Left hindlimb (tissue), 1 donor: Measurements from ENCODE around the gene SEMA3G.

Experiments
- DNase-seq: peaks from one replicate; pipeline ENCODE4 v3.0.0-alpha.2; 2018

Gene SEMA3G

DNA sequence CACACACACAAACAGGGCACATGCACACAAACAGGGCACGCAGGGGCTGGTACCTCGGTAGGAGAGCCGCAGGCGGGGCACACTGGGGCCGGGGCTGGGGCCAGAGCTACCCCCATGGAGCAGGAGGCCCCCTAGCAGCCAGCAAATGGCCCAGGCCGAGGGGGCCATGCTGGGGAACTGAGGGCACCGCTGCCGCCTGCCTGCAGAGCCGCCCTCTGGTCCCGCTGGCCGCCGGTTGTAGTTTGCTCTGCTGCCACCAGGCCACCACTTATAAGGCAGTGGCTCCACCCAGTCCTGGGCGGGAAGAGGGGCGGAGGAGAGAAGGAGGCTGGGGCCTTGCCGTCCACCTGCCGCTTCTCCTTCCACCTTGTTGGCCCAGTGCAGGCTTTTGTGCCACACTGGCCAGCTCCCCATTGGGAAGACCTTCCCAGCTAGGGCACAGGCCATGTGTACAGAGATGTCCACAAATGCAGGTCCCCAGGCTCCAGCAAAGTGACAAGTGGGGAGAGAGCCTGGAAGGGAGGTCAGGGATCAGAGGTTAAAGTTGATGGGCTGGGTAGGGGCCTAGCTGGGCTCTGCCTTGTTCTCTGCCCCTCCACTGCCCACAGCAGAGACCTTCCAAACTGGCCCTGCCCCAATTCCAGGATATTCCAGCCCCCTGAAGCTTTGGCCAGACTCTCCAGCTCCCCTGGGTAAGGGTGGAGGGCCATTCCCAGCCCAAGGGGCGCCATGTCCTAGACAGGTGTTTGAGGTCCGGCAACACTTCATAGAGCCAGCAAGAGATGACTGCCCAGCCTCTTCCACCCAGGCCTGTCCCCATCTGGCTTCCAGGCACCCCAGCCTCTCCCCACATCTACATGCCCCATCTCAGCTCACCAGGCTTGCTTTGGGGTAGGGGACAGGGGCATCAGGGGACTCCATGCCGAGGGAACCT, at the start of gene SEMA3G:
Gene SEMA3G, minus strand, starts transcription at position 244 of the 934 bp plus-strand sequence. Its CDS starts 76 bp downstream, at position 168.
- peak; percentile 67 for DNase-seq

DNA sequence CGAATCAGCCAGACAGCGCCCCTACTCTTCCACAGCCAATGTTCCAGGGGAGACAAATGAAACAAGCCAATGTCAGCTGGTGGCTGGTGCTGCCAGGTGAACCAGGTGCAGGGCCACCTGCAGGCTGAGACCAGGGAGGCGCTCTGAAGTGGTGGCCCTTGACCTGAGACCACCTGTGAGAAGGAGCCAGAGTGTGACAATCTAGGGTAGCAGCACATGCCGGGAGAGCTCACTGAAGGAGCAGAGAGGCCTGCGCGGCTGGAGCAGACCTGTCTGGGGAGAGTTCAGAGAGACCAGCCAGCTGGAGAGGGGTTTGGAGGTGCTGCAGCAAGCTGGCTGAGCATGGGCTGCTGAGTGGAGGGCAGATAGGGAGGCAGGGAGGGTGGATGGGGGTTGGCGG, 49.5 kb upstream of the SEMA3G start:
- no peak for DNase-seq

DNA sequence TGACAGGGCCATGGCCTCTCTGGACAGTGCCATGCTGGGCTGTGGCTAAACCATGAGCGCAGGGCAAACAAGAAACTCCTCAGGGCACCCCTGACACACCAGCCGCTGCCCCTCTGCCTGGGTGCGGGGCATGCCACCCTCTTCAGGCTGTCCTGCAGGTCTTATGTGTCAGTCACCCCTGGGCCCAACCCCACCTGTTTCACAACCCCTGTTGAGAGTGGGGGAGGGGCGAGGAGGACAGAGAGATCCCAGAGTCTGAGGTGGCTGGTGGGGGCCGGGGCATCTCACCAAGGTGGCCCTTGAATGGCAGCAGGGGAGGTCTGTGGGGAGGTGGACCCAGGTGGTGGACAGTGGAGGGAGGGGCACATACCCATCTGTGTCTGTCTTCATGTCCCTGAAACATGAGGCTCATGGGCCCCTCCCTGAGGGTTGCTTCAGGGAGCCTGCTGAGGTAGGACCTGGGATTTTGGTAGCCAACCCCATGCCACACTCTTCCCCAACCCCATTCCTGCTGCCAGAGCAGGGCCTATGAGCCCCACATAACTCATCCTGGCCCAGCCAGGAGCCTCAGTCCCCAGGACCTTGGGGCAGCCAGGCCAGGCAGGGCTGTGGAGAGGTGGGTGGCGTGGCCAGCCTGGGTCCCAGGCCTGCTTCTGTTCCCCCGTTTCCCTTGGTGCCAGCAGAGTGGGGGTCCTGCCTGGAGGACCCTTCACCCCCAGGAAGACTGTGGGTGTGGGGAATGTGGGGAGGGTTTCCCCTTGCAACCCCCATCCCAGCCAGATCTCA, 48.5 kb upstream of the SEMA3G start:
- no peak for DNase-seq

DNA sequence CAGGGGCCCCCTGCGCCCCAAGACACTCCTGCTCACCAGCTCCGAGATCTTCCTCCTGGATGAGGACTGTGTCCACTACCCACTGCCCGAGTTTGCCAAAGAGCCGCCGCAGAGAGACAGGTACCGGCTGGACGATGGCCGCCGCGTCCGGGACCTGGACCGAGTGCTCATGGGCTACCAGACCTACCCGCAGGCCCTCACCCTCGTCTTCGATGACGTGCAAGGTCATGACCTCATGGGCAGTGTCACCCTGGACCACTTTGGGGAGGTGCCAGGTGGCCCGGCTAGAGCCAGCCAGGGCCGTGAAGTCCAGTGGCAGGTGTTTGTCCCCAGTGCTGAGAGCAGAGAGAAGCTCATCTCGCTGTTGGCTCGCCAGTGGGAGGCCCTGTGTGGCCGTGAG, 47.2 kb upstream of the SEMA3G start:
- DNase-seq: no peak

GRCh38 chr3:52490939-52491526, 46.1 kb upstream of the SEMA3G start:
- no peak for DNase-seq

DNA sequence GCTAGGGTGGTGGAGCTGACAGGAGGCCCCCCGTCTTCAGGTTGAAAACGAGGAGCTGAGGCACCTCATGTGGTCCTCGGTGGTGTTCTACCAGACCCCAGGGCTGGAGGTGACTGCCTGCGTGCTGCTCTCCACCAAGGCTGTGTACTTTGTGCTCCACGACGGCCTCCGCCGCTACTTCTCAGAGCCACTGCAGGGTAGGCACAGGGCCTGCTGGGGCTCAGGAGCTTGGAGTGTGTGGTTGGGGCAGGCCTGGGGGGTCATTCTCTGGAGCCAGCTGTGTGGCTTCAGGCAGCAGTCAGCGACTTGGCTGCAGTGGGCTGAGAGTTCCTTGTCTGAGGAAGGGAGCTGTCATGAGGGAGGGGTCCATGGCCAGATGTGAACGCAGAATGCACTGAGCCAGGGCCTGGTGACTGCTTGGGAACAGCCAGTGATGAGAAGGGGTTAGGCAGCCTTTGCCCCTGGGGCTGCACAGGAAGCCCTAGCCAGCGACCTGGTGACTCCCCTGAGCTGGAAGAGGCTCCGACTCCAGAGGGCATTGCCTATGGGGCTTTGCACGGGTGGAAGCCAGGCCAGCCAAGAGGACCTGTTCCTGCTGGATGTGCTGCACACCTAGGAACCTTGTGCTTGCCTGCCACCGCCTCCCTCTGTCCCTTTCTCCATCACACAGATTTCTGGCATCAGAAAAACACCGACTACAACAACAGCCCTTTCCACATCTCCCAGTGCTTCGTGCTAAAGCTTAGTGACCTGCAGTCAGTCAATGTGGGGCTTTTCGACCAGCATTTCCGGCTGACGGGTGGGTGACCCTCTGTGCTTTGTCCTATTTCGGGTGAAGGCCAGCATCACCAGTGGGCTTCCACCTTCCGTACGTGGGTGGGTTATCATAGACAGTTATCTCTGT, 45.4 kb upstream of the SEMA3G start:
- DNase-seq: no peak

DNA sequence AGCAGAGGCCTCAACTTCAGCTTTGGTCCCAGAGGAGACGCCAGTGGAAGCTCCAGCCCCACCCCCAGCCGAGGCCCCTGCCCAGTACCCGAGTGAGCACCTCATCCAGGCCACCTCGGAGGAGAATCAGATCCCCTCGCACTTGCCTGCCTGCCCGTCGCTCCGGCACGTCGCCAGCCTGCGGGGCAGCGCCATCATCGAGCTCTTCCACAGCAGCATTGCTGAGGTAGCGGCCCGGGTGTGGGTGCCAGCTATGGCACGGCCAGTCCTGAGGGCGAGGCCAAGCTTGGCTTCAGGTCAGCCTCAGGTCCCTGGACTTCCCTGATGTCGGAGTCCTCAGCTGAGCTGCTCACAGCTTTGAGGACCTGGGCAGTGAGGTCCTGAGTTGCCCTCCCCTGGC, 44.5 kb upstream of the SEMA3G start:
- DNase-seq: no peak

GRCh38 chr3:52488746-52489145, 43.8 kb upstream of the SEMA3G start:
- DNase-seq: no peak

GRCh38 chr3:52487788-52488691, 43.1 kb upstream of the SEMA3G start:
- DNase-seq: no peak

DNA sequence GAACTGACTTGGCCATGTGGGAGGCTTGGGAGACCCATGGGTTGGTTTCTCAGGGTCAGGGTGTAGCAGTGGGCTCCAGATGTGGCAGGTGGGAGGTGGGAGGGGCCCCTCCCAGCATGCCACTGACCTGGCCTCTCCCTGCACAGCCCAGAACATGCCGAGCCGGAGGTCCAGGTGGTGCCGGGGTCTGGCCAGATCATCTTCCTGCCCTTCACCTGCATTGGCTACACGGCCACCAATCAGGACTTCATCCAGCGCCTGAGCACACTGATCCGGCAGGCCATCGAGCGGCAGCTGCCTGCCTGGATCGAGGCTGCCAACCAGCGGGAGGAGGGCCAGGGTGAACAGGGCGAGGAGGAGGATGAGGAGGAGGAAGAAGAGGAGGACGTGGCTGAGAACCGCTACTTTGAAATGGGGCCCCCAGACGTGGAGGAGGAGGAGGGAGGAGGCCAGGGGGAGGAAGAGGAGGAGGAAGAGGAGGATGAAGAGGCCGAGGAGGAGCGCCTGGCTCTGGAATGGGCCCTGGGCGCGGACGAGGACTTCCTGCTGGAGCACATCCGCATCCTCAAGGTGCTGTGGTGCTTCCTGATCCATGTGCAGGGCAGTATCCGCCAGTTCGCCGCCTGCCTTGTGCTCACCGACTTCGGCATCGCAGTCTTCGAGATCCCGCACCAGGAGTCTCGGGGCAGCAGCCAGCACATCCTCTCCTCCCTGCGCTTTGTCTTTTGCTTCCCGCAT, 42.3 kb upstream of the SEMA3G start:
- no peak for DNase-seq

DNA sequence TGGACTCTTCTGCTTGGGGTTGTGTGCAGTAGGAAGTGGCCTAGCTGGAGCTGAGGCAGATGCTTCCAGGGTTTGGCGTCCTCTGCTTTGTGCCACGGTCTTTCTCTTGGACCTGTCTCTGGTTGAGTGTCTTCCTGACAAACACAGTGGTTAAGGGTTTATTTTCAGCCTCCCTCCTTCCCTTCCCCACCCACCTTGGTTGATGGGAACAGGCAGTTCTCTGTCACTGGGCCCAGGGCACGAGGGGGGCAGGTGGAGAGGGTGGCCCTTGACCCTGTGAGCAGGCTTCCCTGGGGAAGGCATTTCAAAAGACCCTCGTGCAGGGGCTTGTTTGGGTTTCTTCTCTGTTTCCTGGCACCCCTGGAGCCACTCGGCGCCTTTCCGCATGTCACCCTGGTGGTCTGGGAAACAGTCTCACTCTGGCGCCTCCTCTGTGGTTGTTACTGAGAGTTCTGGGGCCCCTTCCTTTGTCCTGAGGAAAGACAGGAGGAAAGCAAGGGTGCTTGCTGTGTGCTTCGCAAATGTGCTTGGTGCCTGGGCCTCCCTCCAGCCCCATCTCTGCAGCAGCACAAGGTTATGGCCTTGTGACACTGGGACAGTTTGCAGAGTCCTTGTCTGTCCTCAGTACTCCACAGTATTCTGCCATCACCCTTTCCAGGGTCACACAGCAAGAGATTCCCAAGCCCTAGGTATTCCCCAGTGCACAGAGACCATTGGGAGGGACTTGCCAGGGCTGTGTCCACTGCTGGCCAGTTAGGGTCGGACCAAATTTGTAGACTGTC, 40.0 kb upstream of the SEMA3G start:
- DNase-seq: no peak

GRCh38 chr3:52483577-52484381, 38.9 kb upstream of the SEMA3G start:
- no peak for DNase-seq

DNA sequence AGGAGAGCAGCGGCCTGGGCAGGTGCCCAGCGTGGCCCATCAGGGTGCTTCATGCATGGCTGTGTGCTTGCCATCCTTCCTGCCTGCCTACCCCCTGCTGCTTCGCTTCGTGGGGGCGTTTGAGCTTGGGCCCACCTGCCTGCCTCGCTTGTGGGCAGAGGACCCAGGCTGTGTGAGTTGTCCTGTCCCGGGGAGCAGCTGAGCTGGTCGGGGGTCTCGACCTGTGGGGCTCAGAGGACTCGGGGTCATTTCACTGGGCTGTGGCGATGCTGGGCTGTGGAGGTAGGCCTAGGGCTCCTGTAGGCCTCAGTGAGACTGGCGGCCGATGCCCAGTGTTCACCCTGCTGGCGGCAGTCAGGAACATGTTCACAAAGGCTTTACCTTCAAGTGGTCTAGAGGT, 38.2 kb upstream of the SEMA3G start:
- no peak for DNase-seq

DNA sequence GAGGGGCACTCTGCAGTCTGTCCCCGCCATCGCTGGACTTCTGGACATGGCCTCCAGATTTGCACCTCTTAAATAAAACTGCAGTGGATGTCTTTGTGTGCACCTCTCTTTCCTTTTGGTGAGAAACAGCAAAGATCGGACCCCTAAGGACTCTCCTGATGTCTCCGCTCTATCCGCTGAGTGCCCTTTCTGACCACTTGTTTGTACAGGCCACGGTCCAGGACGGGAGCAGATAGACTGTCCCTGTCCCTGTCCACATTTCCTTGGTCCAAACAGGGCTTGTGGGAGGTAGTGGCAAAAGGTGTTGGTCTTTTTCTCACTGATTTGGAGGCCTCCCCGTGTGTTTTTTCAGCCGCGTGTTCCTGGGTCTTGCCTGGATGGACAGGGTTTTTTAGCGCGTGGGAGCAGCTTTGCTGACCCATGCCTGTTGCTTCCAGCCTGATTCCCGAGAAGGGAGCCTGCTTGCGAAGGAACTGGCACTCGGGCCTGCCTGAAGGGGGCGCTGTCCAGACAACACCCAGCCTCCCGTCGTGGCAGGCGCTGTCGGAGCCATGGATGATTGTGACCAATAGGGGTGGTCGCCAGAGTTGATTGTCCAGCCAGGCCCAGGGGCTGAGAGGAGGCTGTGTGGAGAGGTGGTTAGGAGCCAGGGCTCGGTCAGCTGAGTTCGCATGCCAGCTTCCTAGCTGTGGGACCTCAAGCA, 37.1 kb upstream of the SEMA3G start:
- DNase-seq: no peak

- no peak for DNase-seq
Observed at GRCh38 chr3:52480768-52481715, 36.1 kb upstream of the SEMA3G start.

DNA sequence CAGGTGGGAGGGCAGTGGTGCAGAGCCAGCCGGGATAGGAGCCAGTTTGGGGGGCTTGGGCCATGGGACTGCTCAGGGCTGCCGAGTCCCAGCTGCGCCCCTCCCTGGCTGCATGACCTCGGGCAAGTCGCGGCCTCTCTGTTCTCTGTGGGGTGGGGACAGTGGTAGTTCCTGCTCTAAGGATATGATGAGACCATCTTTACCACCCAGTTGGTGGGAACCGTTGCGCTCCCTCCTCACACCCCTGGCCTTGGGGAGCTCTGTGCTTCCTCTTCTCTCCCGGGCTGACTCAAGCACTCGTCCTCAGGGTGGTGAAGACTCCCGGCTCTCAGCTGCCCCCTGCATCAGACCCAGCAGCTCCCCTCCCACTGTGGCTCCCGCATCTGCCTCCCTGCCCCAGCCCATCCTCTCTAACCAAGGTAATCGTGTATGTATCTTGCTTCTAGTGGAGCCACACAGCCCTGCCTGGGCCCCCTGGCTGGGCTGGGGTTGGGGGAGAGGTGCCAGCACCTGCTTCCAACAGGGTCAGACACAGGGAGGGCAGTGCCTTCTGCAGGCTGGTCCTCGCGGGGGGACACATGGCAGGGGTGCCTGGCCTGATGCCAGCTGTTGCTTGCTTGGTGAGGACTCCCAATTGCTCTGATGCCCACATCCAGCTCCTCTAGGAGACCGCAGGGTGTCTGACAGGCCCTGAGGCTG, 35.1 kb upstream of the SEMA3G start:
- no peak for DNase-seq
